ENCODE measurements around the gene DDA1. TPM values are rescaled to one million over a fixed set of nuclear protein-coding genes. Genes with fewer than 3 reads are reported as not detected.

Gene DDA1
- total and polyA plus RNA-seq, 2 of the 13 experiments (the other 11 are each of a cell fraction or from before 2014, with no cell fraction given), result 24.5 to 26.0 TPM

GRCh38 chr19:17309198-17309964, at the start of gene DDA1 (continued):
- TF ChIP-seq TOPORS (CRISPR knock-in tag; IDR thresholded peaks at IDR 0.05) (no peak), ZMYM4 (CRISPR knock-in tag; IDR thresholded peaks at IDR 0.05) (peak; percentile 52), JDP2 (CRISPR knock-in tag; IDR thresholded peaks at IDR 0.05; ENCODE audit: borderline replicate concordance) (no peak), ZNF740 (CRISPR knock-in tag; IDR thresholded peaks at IDR 0.05) (no peak), ZMAT5 (CRISPR knock-in tag; IDR thresholded peaks at IDR 0.05; ENCODE audit: borderline replicate concordance, low read depth) (no peak), ZFP37 (CRISPR knock-in tag; IDR thresholded peaks at IDR 0.05; ENCODE audit: borderline replicate concordance) (0 out of 2 replicates have a peak, but pooled peaks have one; percentile 13), SATB2 (CRISPR knock-in tag; IDR thresholded peaks at IDR 0.05) (no peak), ZNF143 (CRISPR knock-in tag; IDR thresholded peaks at IDR 0.05) (peak; percentile 95), CREB3 (CRISPR knock-in tag; IDR thresholded peaks at IDR 0.05) (no peak), ZNF607 (CRISPR knock-in tag; IDR thresholded peaks at IDR 0.05; ENCODE audit: borderline replicate concordance) (peak; percentile 36; the same call in 1 of the 2 replicates), BCL6 (CRISPR knock-in tag; IDR thresholded peaks at IDR 0.05) (no peak), TFE3 (CRISPR knock-in tag; IDR thresholded peaks at IDR 0.05) (no peak), REL (CRISPR knock-in tag; conservative IDR thresholded peaks at IDR 0.05) (no peak), RFX1 (IDR thresholded peaks at IDR 0.05) (no peak), HDAC1 (CRISPR knock-in tag; IDR thresholded peaks at IDR 0.05) (0 out of 2 replicates have a peak, but pooled peaks have one; percentile 2), ZNF407 (CRISPR knock-in tag; IDR thresholded peaks at IDR 0.05; ENCODE audit: not compliant biosample characterization) (no peak), ZNF3 (CRISPR knock-in tag; IDR thresholded peaks at IDR 0.05) (no peak), SALL1 (CRISPR knock-in tag; IDR thresholded peaks at IDR 0.05) (peak; percentile 37; the same call in 1 of the 2 replicates), KMT2B (CRISPR knock-in tag; IDR thresholded peaks at IDR 0.05) (0 out of 2 replicates have a peak, but pooled peaks have one; percentile 21)
